Smooth muscle cell (in vitro differentiated cells): ENCODE results near the gene DAPP1. TPM values are rescaled to one million over a fixed set of nuclear protein-coding genes. Genes with fewer than 3 reads are reported as not detected.

ENCODE experiments used
- DNase-seq: peaks from one replicate; lab custom pipeline; 2025; ENCODE audit not compliant: unreplicated experiment; lab: John Stamatoyannopoulos, UW
- H2AFZ ChIP-seq: fragments of 200-600 bp; sonication (generic); 2 replicates; pipeline ENCODE4 v1.6.0; 2016; ENCODE audit warnings: antibody characterized with exemption, low read depth, mild to moderate bottlenecking
- H3F3A ChIP-seq: fragments of 200-600 bp; sonication (generic); 2 replicates; pipeline ENCODE4 v1.6.0; 2017; ENCODE audit warnings: antibody characterized with exemption, low read depth
- H3K27ac ChIP-seq: fragments of 200-600 bp; sonication (generic); 2 replicates; pipeline ENCODE4 v1.5.1; 2016; ENCODE audit warnings: low read depth, mild to moderate bottlenecking
- H3K27me3 ChIP-seq: fragments of 200-600 bp; sonication (generic); 2 replicates; pipeline ENCODE4 v1.6.1; 2016; ENCODE audit warnings: low read depth, mild to moderate bottlenecking
- H3K36me3 ChIP-seq: fragments of 200-600 bp; sonication (generic); 2 replicates; pipeline ENCODE4 v1.5.1; 2016; ENCODE audit warnings: low read depth
- H3K4me1 ChIP-seq: fragments of 200-600 bp; sonication (generic); 2 replicates; pipeline ENCODE4 v1.5.1; 2016; ENCODE audit warnings: low read depth
- H3K4me2 ChIP-seq: fragments of 200-600 bp; sonication (generic); 2 replicates; pipeline ENCODE4 v1.6.0; 2016; ENCODE audit warnings: mild to moderate bottlenecking
- H3K4me3 ChIP-seq: fragments of 200-600 bp; sonication (generic); 2 replicates; pipeline ENCODE4 v1.5.1; 2016; ENCODE audit warnings: mild to moderate bottlenecking
- H3K79me2 ChIP-seq: fragments of 200-600 bp; sonication (generic); 2 replicates; pipeline ENCODE4 v1.6.0; 2016; ENCODE audit warnings: low read depth, mild to moderate bottlenecking
- H3K9ac ChIP-seq: fragments of 200-600 bp; sonication (generic); 2 replicates; pipeline ENCODE4 v1.6.0; 2016; ENCODE audit warnings: low read depth
- H3K9me3 ChIP-seq: fragments of 200-600 bp; sonication (generic); replicated peaks from 2 replicates; pipeline ENCODE4 v1.5.1; 2016; ENCODE audit warnings: low read depth
- H4K20me1 ChIP-seq: fragments of 200-600 bp; sonication (generic); 2 replicates; pipeline ENCODE4 v1.6.0; 2016; ENCODE audit warnings: low read depth
- CTCF ChIP-seq: fragments of 200-600 bp; sonication (generic); IDR thresholded peaks from 2 replicates; pipeline ENCODE4 v1.5.1; 2017; ENCODE audit warnings: borderline replicate concordance, mild to moderate bottlenecking, antibody characterized with exemption; ENCODE audit not compliant: insufficient read depth, poor library complexity, severe bottlenecking
- WGBS: methylation state at CpG from one replicate; pipeline ENCODE4 v1.1.7; 2016; ENCODE audit warnings: low lambda C conversion rate; 5-methylcytosine and 5-hydroxymethylcytosine counted together
- polyA plus RNA-seq: library from polyadenylated mRNA; unstranded; fragments of >200 nt; fragmentation: Nextera tagmentation; extraction: Ambion mirVana; gene quantifications from 2 replicates; pipeline ENCODE4 v1.2.1, GENCODE V29; 2016
- total RNA-seq: library from RNA; depleted of rRNA; stranded (reverse); fragments of >200 nt; gene quantifications from 2 replicates; pipeline ENCODE4 v1.2.3, GENCODE V29; 2014

DAPP1 gene
- total and polyA plus RNA-seq, 2 experiments from 2014 or later: 1.0 to 7.9 TPM

GRCh38 chr4:99857307-99857706 lies 40.7 kb downstream of the DAPP1 start:
- no peaks in the 10 kb centered on the region for H3K9me3 ChIP-seq
- no peak overlapping the region for H3K9ac ChIP-seq
- H3K27me3 ChIP-seq: no peaks in the 10 kb centered on the region
- H3K27ac ChIP-seq: no peak overlapping the region
- H4K20me1 ChIP-seq: no peaks in the 10 kb centered on the region
- no peaks in the 10 kb centered on the region for H3K79me2 ChIP-seq
- no peaks in the 10 kb centered on the region for H3F3A ChIP-seq
- no peak for TF ChIP-seq CTCF
- WGBS: 85% methylated on average over 3 of the region's 3 CpGs
- no peak for DNase-seq
- no peaks in the 10 kb centered on the region for H3K4me1 ChIP-seq
- no peaks in the 10 kb centered on the region for H3K36me3 ChIP-seq
- no peak overlapping the region for H3K4me3 ChIP-seq
- H2AFZ ChIP-seq: no peak overlapping the region
- H3K4me2 ChIP-seq: no peak overlapping the region

GRCh38 chr4:99859618-99860017 lies 43.0 kb downstream of the DAPP1 start:
- Histone ChIP-seq H3F3A (no peaks in the 10 kb centered on the region), H3K36me3 (no peaks in the 10 kb centered on the region), H3K9ac (no peak overlapping the region), H3K79me2 (no peaks in the 10 kb centered on the region), H3K27me3 (no peaks in the 10 kb centered on the region), H3K9me3 (no peaks in the 10 kb centered on the region), H3K27ac (no peak overlapping the region), H3K4me1 (no peaks in the 10 kb centered on the region), H2AFZ (no peak overlapping the region), H3K4me3 (no peak overlapping the region), H4K20me1 (no peaks in the 10 kb centered on the region), H3K4me2 (no peak overlapping the region)
- no peak for TF ChIP-seq CTCF
- WGBS: 86% methylated on average over 2 of the region's 2 CpGs
- DNase-seq: no peak

GRCh38 chr4:99860521-99860920 lies 43.9 kb downstream of the DAPP1 start:
- H3F3A ChIP-seq: no peaks in the 10 kb centered on the region
- no peaks in the 10 kb centered on the region for H3K36me3 ChIP-seq
- H2AFZ ChIP-seq: no peak overlapping the region
- H3K27ac ChIP-seq: no peak overlapping the region
- no peaks in the 10 kb centered on the region for H3K27me3 ChIP-seq
- H3K79me2 ChIP-seq: no peaks in the 10 kb centered on the region
- H3K9me3 ChIP-seq: no peaks in the 10 kb centered on the region
- H3K4me3 ChIP-seq: no peak overlapping the region
- H4K20me1 ChIP-seq: no peaks in the 10 kb centered on the region
- H3K9ac ChIP-seq: no peak overlapping the region
- no peaks in the 10 kb centered on the region for H3K4me1 ChIP-seq
- no peak overlapping the region for H3K4me2 ChIP-seq
- TF ChIP-seq CTCF: no peak
- DNase-seq: no peak
- WGBS: 85% methylated on average over 2 of the region's 2 CpGs

- H3F3A ChIP-seq: no peaks in the 10 kb centered on the region
- no peaks in the 10 kb centered on the region for H3K36me3 ChIP-seq
- no peak overlapping the region for H2AFZ ChIP-seq
- no peak overlapping the region for H3K4me3 ChIP-seq
- TF ChIP-seq CTCF: no peak
- H3K27me3 ChIP-seq: no peaks in the 10 kb centered on the region
- H3K9me3 ChIP-seq: no peaks in the 10 kb centered on the region
- WGBS: 73% methylated on average over 5 of the region's 5 CpGs
- H3K9ac ChIP-seq: no peak overlapping the region
- H3K79me2 ChIP-seq: no peaks in the 10 kb centered on the region
- no peaks in the 10 kb centered on the region for H3K4me1 ChIP-seq
- H3K27ac ChIP-seq: no peak overlapping the region
- H3K4me2 ChIP-seq: no peak overlapping the region
- H4K20me1 ChIP-seq: no peaks in the 10 kb centered on the region
- no peak for DNase-seq
Measured at GRCh38 chr4:99861120-99861905, 44.7 kb downstream of the DAPP1 start.
